Erythroblast (primary cell): ENCODE measurements around the gene FMNL1.
A peak's percentile ranks its signal among the peaks of the same experiment; 100 is the strongest.

ENCODE experiments used
- DNase-seq, 2 experiments: peaks; one replicate each; lab custom pipeline; 2025; lab: John Stamatoyannopoulos, UW
- GATA1 ChIP-seq: IDR thresholded peaks from 2 replicates; pipeline ENCODE4 v1.6.1; 2011; ENCODE audit warnings: low read depth, mild to moderate bottlenecking, control low read depth, low read length, moderate library complexity
- POLR2A ChIP-seq: IDR thresholded peaks from 2 replicates; pipeline ENCODE4 v1.6.1; 2011; ENCODE audit warnings: mild to moderate bottlenecking, low read length

Gene FMNL1

GRCh38 chr17:45266372-45266926 is 44.8 kb downstream of the FMNL1 start:
- no peak for DNase-seq
- TF ChIP-seq POLR2A, result no peak
- no peak for TF ChIP-seq GATA1

DNA sequence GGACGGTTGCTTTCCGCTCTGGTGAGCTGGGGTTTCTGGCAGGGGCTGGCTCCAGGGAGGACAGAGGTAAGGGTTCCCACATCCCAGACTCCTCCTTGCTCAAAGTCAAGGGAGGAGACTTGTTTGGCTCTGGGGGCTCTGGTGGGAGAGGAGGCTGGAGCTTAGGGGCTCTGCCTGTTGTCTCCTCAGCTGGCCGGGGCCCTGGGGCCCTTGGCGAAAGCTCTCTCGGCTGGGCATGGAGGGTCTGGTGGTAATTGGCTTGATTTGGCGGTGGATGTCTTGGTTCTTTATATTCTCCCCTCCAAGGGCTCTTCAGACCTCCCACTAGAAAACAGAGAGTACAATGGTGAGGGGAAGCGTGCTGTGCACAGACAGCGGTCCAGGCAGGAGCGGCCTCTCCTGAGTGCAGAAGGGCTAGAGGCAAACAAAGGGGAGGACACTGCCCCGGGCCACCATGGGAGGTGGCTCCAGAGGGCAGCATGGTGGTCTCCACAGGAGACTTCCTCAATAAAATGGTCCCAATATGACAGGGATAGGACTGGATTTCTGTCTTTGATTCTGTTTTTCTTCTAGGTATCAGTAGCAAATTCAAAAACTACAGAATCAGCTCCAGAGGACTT is 45.9 kb downstream of the FMNL1 start:
- no peak for DNase-seq
- no peak for TF ChIP-seq GATA1
- no peak for TF ChIP-seq POLR2A

DNA sequence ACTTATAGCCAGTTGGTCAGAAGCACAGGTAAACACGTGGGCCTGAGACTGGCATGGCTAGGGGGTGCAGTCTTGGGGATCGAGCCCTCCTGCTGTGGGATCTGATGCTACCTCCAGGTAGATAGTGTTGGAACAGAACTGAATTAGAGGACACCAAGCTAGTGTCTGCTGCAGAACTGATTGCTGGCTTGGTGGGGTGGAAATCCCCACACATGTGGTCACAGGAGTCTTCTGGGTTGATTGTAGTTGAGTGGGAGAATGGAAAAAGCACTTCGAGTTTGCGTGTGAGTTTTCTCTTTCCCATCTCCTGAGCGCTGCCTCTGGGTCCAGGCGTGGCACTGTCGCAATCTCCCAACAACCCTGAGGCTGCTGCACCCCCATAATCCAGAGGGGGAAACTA is 48.2 kb downstream of the FMNL1 start:
- TF ChIP-seq GATA1 (no peak), POLR2A (no peak)

DNA sequence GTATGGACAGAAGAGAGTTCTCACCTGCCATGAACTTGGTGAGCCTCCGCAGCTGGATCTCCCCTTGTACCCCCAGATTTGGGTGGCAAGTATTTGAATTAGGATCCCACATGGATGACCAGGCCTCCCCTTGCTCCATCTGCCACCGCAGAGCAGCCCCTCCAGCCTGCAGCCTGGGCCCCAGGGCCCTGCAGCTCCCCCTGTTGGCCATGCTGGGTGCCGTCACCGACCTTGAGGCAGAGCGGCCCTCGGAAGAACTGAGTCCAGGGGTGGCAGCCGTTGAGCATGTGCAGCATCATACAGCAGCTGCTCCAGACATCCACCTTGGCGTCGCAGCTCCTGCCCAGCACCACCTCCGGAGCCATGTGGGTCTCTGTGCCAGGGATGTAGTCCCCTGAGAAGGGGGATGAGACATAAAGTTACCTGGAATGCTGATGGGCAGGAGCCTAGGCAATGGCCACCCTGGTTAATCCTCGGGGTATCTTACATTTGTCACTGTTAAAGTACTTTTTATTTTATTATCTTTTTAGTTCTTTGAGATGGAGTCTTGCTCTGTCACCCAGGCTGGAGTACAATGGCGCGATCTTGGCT is 49.2 kb downstream of the FMNL1 start:
- TF ChIP-seq GATA1 (no peak), POLR2A (no peak)
- peak; percentile 29 to 51 for DNase-seq

More for the DNA sequence above, 48.2 kb downstream of the FMNL1 start:
- no peak for DNase-seq

DNA sequence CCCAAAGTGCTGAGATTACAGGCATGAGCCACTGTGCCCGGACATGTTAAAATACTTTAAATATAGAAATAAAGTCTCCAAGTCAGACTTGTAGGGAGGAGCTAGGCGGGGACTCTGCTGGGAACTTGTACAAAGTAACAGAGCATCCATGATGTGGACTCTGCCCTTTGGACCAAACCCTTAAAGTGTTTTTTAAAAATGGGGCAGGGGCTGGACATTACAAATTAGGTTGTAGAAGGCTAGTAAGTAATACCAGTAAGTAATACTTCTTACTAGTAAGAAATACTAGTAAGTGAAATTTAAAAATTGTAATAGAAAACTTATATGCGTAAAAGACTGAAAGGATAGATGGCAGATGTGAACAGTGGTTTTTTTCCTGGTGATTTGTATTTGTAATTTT is 49.9 kb downstream of the FMNL1 start:
- no peak for TF ChIP-seq POLR2A
- no peak for TF ChIP-seq GATA1
- no peak for DNase-seq

DNA sequence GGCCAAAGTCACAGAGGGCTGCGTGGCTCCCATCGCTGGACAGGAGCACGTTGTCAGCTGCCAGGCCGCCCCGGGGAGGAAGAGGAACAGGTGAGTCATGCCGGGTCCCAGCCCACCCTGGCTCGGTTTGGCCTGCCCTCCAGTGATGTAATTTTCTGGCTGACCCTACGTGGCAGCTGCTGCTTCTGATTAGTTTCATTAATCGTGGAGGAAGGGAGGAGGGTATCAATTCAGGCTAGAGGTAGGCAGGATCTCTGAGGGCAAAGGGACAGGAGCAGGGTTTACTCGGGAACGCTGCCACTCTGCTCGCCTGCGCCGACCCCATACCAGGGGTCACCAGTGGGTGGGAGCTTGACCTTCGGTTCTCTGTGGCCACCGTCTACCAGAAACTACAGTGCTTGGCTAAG is 51.9 kb downstream of the FMNL1 start:
- no peak for DNase-seq
- TF ChIP-seq GATA1 (no peak), POLR2A (no peak)

- DNase-seq, result no peak
These were observed 52.3 kb downstream of the FMNL1 start for GRCh38 chr17:45274033-45274432.

GRCh38 chr17:45276031-45276430 is 54.3 kb downstream of the FMNL1 start:
- TF ChIP-seq GATA1 (no peak), POLR2A (no peak)
- no peak for DNase-seq

More at GRCh38 chr17:45274033-45274432, 52.3 kb downstream of the FMNL1 start:
- TF ChIP-seq GATA1 (no peak), POLR2A (no peak)

DNA sequence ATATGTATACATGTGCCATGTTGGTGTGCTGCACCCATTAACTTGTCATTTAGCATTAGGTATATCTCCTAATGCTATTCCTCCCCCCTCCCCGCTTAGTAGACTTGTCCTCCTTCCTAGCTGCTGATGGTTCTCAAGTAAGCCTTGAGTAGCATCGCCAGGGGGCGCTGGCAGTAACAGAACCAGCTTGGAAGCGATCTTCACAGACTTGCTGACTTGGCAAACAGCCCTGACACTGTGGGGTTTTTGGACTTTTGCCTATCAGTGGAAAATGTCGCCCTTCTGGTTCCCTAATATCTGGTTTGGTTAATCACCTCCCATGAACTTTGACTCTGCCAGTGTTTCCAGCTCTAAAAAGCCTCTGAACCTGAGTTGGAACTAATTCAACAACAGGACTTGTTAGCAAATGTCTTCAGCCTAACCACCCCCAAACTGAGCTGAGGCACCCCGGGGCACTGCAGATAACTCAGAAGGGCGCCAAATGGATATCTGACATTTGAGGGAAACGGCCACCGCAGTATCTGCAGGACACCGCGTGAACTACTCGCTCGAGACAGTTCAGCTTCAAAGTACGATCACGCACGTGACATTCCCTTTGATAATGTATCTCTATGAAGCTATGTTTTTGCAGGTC is 55.6 kb downstream of the FMNL1 start:
- peak; percentile 62 for TF ChIP-seq GATA1
- no peak for TF ChIP-seq POLR2A
- DNase-seq, result peak; percentile 99

DNA sequence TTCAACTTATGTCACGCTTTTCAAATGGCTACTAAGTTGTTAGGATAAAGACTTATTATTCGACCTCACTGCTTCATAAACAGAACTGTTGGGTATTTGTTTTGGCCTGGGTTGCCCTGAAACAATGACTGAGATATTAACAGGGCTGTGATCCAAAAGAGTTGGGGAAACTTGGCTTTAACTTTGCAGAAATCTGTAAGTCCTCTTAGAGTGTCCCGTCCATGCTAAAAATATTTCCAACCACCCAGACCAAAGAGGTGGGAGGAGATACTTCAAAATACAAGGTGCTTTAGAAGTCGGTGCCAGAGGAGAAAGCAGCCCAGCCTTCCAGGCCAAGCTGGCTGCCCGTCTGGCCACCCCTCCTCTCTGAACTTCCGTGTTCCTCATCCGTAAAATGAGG is 56.3 kb downstream of the FMNL1 start:
- no peak for TF ChIP-seq GATA1
- TF ChIP-seq POLR2A, result no peak
- no peak for DNase-seq

- no peak for DNase-seq
- TF ChIP-seq GATA1 (no peak), POLR2A (no peak)
These were observed 58.2 kb downstream of the FMNL1 start for GRCh38 chr17:45279898-45280297.

GRCh38 chr17:45282683-45283644 is 61.3 kb downstream of the FMNL1 start:
- TF ChIP-seq GATA1 (no peak), POLR2A (no peak)
- DNase-seq, result peak in 1 of 2 experiments; percentile 33

- no peak for TF ChIP-seq POLR2A
- no peak for DNase-seq
These were observed 62.0 kb downstream of the FMNL1 start for GRCh38 chr17:45283711-45284110.
